Uterus (tissue), 2 donors: ENCODE measurements around the gene CARD10.

ENCODE experiments used
- POLR2A ChIP-seq, 2 donors: fragments of 450-650 bp; IDR thresholded peaks; one replicate each; pipeline ENCODE4 v1.6.1; 2016; ENCODE audit warnings: antibody characterized with exemption in 2 of 2, mild to moderate bottlenecking in 1 of 2, moderate library complexity in 1 of 2
- TF ChIP-seq, protein P1 (sequence below), 4 experiments: fragments of 200-600 bp in 2 of 4; fragments of 450-650 bp in 2 of 4; sonication (generic) in 2 of 4; IDR thresholded peaks; one replicate each; pipeline ENCODE4 v1.5.1; 2016 to 2019; ENCODE audit warnings: antibody characterized with exemption in 4 of 4, mild to moderate bottlenecking in 2 of 4, moderate library complexity in 1 of 4

DNA sequence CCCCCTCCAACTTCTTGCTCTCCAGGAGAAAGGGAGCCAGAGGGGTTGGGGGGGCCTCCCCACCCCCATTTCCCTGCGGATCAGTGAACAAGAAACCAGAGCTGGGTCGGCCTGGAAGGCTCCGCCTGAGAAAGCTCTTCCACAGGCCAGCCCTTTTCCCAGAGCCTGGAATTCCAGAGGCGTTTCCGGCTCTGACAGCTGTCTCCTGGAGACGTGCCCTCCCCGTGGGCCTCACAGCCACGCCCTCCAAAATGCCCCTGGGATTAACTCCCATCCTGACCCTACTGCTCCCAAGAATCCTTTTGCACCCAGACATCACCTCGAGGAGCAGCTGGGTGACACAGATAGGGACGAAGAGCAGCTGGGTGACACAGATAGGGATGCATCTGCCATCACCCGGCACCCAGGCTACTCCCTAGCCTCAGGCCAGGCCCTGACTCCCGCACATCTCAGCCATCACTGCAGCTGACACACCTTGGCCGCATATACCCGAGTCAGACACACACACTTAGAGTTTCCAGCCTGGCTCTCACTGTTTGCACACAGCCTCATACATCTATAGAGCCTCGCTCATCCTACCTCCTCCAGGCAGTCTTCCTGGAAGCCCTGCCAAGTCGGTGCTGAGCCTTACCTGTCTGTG, 33.4 kb upstream of the CARD10 start:
- TF ChIP-seq, protein P1, sequence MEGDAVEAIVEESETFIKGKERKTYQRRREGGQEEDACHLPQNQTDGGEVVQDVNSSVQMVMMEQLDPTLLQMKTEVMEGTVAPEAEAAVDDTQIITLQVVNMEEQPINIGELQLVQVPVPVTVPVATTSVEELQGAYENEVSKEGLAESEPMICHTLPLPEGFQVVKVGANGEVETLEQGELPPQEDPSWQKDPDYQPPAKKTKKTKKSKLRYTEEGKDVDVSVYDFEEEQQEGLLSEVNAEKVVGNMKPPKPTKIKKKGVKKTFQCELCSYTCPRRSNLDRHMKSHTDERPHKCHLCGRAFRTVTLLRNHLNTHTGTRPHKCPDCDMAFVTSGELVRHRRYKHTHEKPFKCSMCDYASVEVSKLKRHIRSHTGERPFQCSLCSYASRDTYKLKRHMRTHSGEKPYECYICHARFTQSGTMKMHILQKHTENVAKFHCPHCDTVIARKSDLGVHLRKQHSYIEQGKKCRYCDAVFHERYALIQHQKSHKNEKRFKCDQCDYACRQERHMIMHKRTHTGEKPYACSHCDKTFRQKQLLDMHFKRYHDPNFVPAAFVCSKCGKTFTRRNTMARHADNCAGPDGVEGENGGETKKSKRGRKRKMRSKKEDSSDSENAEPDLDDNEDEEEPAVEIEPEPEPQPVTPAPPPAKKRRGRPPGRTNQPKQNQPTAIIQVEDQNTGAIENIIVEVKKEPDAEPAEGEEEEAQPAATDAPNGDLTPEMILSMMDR (IDR thresholded peaks at IDR 0.05): no peak
- TF ChIP-seq POLR2A (IDR thresholded peaks at IDR 0.05): no peak
